NCI-H2107 (cell line): Measurements from ENCODE around the gene RDH8.

Experiments used
- DNase-seq: peaks from one replicate; lab custom pipeline; 2025; lab: John Stamatoyannopoulos, UW

RDH8 gene

GRCh38 chr19:10037367-10037766, 24.1 kb downstream of the RDH8 start:
- no peak for DNase-seq

- no peak for DNase-seq
Measured at GRCh38 chr19:10037809-10038208, 24.5 kb downstream of the RDH8 start.

GRCh38 chr19:10043286-10043927, 30.1 kb downstream of the RDH8 start:
- no peak for DNase-seq

GRCh38 chr19:10044390-10044789, 31.1 kb downstream of the RDH8 start:
- no peak for DNase-seq

- no peak for DNase-seq
Measured at GRCh38 chr19:10045371-10045770, 32.1 kb downstream of the RDH8 start.

- DNase-seq = no peak
Measured at GRCh38 chr19:10049626-10050025, 36.3 kb downstream of the RDH8 start.

GRCh38 chr19:10052602-10053360, 39.5 kb downstream of the RDH8 start:
- DNase-seq = no peak

- no peak for DNase-seq
Measured at GRCh38 chr19:10061717-10062310, 48.5 kb downstream of the RDH8 start.

- DNase-seq = no peak
Measured at GRCh38 chr19:10068205-10068604, 54.9 kb downstream of the RDH8 start.

GRCh38 chr19:10069046-10069445, 55.8 kb downstream of the RDH8 start:
- DNase-seq = no peak

- DNase-seq = no peak
Measured at GRCh38 chr19:10070730-10071446, 57.6 kb downstream of the RDH8 start.
